HEK293 (cell line): Measurements from ENCODE around the gene CA12.

Source experiments
- CTCF ChIA-PET: fragments of 350-600 bp; formaldehyde crosslinking; extraction: SDS; loops from one replicate; lab custom pipeline; 2021; ENCODE audit warnings: antibody characterized with exemption; lab: Yijun Ruan, JAX
- POLR2A ChIA-PET: fragments of 300-600 bp; formaldehyde crosslinking; extraction: SDS; loops from one replicate; lab custom pipeline; 2020; ENCODE audit warnings: antibody characterized with exemption, inconsistent platforms; lab: Yijun Ruan, JAX
- H3K27ac ChIP-seq: fragments of 200-500 bp; sonication (Bioruptor generic); 2 replicates; pipeline ENCODE4 v1.5.1; 2014; ENCODE audit warnings: low read depth, low read length, control low read depth, inconsistent platforms; ENCODE audit errors: extremely low read depth
- H3K36me3 ChIP-seq, 2 experiments: fragments of 200-500 bp in 1 of 2; sonication (Bioruptor generic) in 1 of 2; 1 replicate in 1 of 2; 2 replicates in 1 of 2; pipeline ENCODE4 v1.5.1; 2014 to 2017; ENCODE audit warnings: inconsistent platforms in 2 of 2, low read length in 2 of 2; ENCODE audit not compliant: control insufficient read depth in 2 of 2, insufficient read depth in 1 of 2
- H3K4me1 ChIP-seq: fragments of 200-500 bp; sonication (Bioruptor generic); 2 replicates; pipeline ENCODE4 v1.5.1; 2014; ENCODE audit warnings: mild to moderate bottlenecking, low read length, inconsistent platforms; ENCODE audit not compliant: control insufficient read depth, insufficient read depth
- H3K4me3 ChIP-seq: 2 replicates; pipeline ENCODE4 v1.5.1; 2011; ENCODE audit warnings: low read depth, mild to moderate bottlenecking, control low read depth, low read length, moderate library complexity
- H3K9me3 ChIP-seq: fragments of 200-500 bp; sonication (Bioruptor generic); 2 replicates; pipeline ENCODE4 v1.5.1; 2014; ENCODE audit warnings: low read depth, low read length, inconsistent platforms; ENCODE audit not compliant: control insufficient read depth, insufficient read depth
- ATF2 ChIP-seq: fragments of 450-650 bp; formaldehyde crosslinking; IDR thresholded peaks from 2 replicates; pipeline ENCODE4 v1.5.1; 2016; ENCODE audit warnings: missing biosample characterization, missing genetic modification characterization, low read depth
- EGR2 ChIP-seq: fragments of 450-650 bp; formaldehyde crosslinking; IDR thresholded peaks from 2 replicates; pipeline ENCODE4 v1.5.1; 2016; ENCODE audit warnings: low read depth, missing biosample characterization, missing genetic modification characterization
- INSM2 ChIP-seq: fragments of 450-650 bp; formaldehyde crosslinking; IDR thresholded peaks from 2 replicates; pipeline ENCODE4 v1.5.1; 2016; ENCODE audit warnings: missing biosample characterization, missing genetic modification characterization
- PRDM6 ChIP-seq: fragments of 450-650 bp; formaldehyde crosslinking; IDR thresholded peaks from 2 replicates; pipeline ENCODE4 v1.5.1; 2017; ENCODE audit warnings: missing biosample characterization, missing genetic modification characterization
- SALL2 ChIP-seq: fragments of 450-650 bp; formaldehyde crosslinking; IDR thresholded peaks from 2 replicates; pipeline ENCODE4 v1.5.0; 2017; ENCODE audit warnings: missing biosample characterization, mild to moderate bottlenecking, missing genetic modification characterization, borderline replicate concordance
- ZBTB20 ChIP-seq: fragments of 450-650 bp; formaldehyde crosslinking; IDR thresholded peaks from 2 replicates; pipeline ENCODE4 v1.5.1; 2016; ENCODE audit warnings: missing biosample characterization, missing genetic modification characterization
- ZBTB48 ChIP-seq: fragments of 450-650 bp; formaldehyde crosslinking; IDR thresholded peaks from 2 replicates; pipeline ENCODE4 v1.5.1; 2016; ENCODE audit warnings: missing biosample characterization, missing genetic modification characterization
- ZIC2 ChIP-seq: fragments of 450-650 bp; formaldehyde crosslinking; IDR thresholded peaks from 2 replicates; pipeline ENCODE4 v1.5.1; 2016; ENCODE audit warnings: missing biosample characterization, missing genetic modification characterization
- ZNF426 ChIP-seq: fragments of 450-650 bp; formaldehyde crosslinking; IDR thresholded peaks from 2 replicates; pipeline ENCODE4 v1.5.1; 2017; ENCODE audit warnings: missing biosample characterization, missing genetic modification characterization, mild to moderate bottlenecking, inconsistent platforms, moderate library complexity
- ZNF48 ChIP-seq: fragments of 450-650 bp; formaldehyde crosslinking; IDR thresholded peaks from 2 replicates; pipeline ENCODE4 v1.5.1; 2016; ENCODE audit warnings: missing biosample characterization, missing genetic modification characterization
- ZNF518A ChIP-seq: fragments of 450-650 bp; formaldehyde crosslinking; conservative IDR thresholded peaks from 2 replicates; pipeline ENCODE4 v1.5.1; 2016; ENCODE audit warnings: low read depth, missing biosample characterization, missing genetic modification characterization
- ZNF596 ChIP-seq: fragments of 450-650 bp; IDR thresholded peaks from 2 replicates; pipeline ENCODE4 v1.5.0; 2018; ENCODE audit warnings: missing biosample characterization, mild to moderate bottlenecking, missing genetic modification characterization, moderate library complexity
- ZNF777 ChIP-seq: fragments of 450-650 bp; formaldehyde crosslinking; IDR thresholded peaks from 2 replicates; pipeline ENCODE4 v1.5.1; 2017; ENCODE audit warnings: missing biosample characterization, missing genetic modification characterization, borderline replicate concordance
- ZNF843 ChIP-seq: fragments of 450-650 bp; formaldehyde crosslinking; IDR thresholded peaks from 2 replicates; pipeline ENCODE4 v1.5.1; 2016; ENCODE audit warnings: missing biosample characterization, missing genetic modification characterization
- TF ChIP-seq, protein P1 (sequence below): fragments of 450-650 bp; formaldehyde crosslinking; IDR thresholded peaks from 2 replicates; pipeline ENCODE4 v1.5.1; 2016; ENCODE audit warnings: missing biosample characterization, missing genetic modification characterization

The CA12 gene

GRCh38 chr15:63364399-63365272 lies 17.0 kb downstream of the CA12 start:
- CTCF ChIA-PET = no interaction called here
- no peak overlapping the region for H3K4me3 ChIP-seq
- TF ChIP-seq EGR2 (tag by site-specific recombination) = no peak
- no peak for TF ChIP-seq ATF2 (tag by site-specific recombination)
- TF ChIP-seq ZNF426 (tag by site-specific recombination) = no peak
- TF ChIP-seq INSM2 = no peak
- no peak for TF ChIP-seq ZNF48 (tag by site-specific recombination)
- TF ChIP-seq ZNF843 = no peak
- no peak for TF ChIP-seq ZNF596 (tag by site-specific recombination)
- no peak for TF ChIP-seq ZBTB48 (tag by site-specific recombination)
- TF ChIP-seq, all 188 proteins: peak for 0
- no peak overlapping the region for H3K27ac ChIP-seq
- POLR2A ChIA-PET = interaction anchor here (0.6 kb wide), 1 partner anchor 76 kb away, joined by 3 read pairs; no protein-coding TSS in a partner anchor
- H3K9me3 ChIP-seq = no peaks in the 10 kb centered on the region
- no peaks in the 10 kb centered on the region for H3K36me3 ChIP-seq
- no peaks in the 10 kb centered on the region for H3K4me1 ChIP-seq

DNA sequence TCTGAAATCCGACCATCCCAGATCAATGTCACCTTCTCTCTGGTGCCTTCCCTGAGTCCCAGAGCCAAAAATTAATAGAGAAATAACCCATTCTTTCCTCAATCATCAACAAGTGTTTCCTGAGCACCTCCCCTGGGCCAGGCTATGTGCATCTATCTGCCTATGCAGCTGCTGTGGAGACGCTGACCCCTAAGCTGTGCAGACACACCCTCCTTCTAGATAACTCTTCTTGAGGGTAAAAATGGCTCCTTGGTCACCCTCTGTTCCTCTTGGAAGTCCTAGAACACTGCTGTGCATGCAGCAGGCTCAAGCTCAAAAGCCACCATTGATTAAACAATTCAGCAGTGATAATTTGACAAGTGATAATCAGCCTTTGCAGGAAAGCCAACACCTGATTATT lies 18.4 kb downstream of the CA12 start:
- Histone ChIP-seq H3K4me3 (no peak overlapping the region), H3K9me3 (no peaks in the 10 kb centered on the region), H3K36me3 (no peaks in the 10 kb centered on the region), H3K4me1 (no peaks in the 10 kb centered on the region), H3K27ac (no peak overlapping the region)
- ChIA-PET CTCF (interaction anchor here (0.6 kb wide), 1 partner anchor 12 kb away, joined by 4 read pairs; no protein-coding TSS in a partner anchor), POLR2A (no interaction called here)
- TF ChIP-seq ZBTB20 (tag by site-specific recombination) (no peak), ZIC2 (tag by site-specific recombination) (no peak), PRDM6 (no peak), SALL2 (tag by site-specific recombination) (no peak), ZNF518A (tag by site-specific recombination) (no peak), ZNF777 (no peak)
- TF ChIP-seq, protein P1, sequence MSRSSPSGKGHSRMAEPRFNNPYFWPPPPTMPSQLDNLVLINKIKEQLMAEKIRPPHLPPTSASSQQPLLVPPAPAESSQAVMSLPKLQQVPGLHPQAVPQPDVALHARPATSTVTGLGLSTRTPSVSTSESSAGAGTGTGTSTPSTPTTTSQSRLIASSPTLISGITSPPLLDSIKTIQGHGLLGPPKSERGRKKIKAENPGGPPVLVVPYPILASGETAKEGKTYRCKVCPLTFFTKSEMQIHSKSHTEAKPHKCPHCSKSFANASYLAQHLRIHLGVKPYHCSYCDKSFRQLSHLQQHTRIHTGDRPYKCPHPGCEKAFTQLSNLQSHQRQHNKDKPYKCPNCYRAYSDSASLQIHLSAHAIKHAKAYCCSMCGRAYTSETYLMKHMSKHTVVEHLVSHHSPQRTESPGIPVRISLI = no peak
